Peyer's patch (tissue), 4 donors: Measurements from ENCODE around the gene C1R.

ENCODE experiments used
- CTCF ChIP-seq, 6 experiments: fragments of 450-650 bp in 4 of 6; fragments of 200-600 bp in 2 of 6; sonication (generic) in 1 of 6; IDR thresholded peaks; one replicate each; pipeline ENCODE4 v1.5.1; 2017 to 2019; ENCODE audit warnings: antibody characterized with exemption in 6 of 6, mild to moderate bottlenecking in 3 of 6, moderate library complexity in 1 of 6
- POLR2A ChIP-seq, 2 donors: fragments of 450-650 bp; IDR thresholded peaks; one replicate each; pipeline ENCODE4 v1.5.1; 2017; ENCODE audit warnings: antibody characterized with exemption in 2 of 2, mild to moderate bottlenecking in 2 of 2, moderate library complexity in 2 of 2

GRCh38 chr12:7093486-7093885 lies 1.2 kb upstream of the C1R start:
- TF ChIP-seq CTCF (IDR thresholded peaks at IDR 0.05) = no peak
- no peak for TF ChIP-seq POLR2A (IDR thresholded peaks at IDR 0.05)
